Measurements from ENCODE around the gene SLC4A8. TPM values are rescaled to one million over a fixed set of nuclear protein-coding genes. Genes with fewer than 3 reads are reported as not detected.

SLC4A8 gene
- total RNA-seq, 3 donors from 2014 or later (not counting 1 experiment from before 2014, with no cell fraction given), result 9.8 to 19.2 (median 13.6) TPM

DNA sequence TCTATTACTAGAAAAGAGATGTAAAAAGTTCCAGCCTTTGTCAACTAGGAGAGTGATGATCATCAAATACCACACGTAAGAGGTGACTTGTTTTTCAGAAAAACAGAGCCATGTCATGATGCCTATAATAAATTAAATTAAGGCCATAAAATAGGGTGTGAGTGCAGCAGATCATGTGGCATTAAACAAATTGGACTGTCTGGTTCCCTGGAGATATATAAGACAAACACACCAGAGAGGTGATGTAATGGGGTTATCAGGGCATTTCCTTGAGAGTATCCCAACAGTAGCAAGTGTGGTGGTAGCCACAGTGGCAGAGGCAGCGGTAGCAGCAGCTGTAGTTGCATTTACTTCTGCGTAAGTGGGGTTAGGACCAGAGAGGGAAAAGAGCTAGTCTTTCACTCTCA, 18.8 kb upstream of the SLC4A8 start:
- Histone ChIP-seq H3K27ac (ENCODE audit: low read length) (no peak overlapping the region), H3K36me3 (ENCODE audit: control insufficient read depth, insufficient read depth, low read length) (no peaks in the 10 kb centered on the region), H3K9me3 (ENCODE audit: control insufficient read depth, insufficient read depth, low read length) (no peaks in the 10 kb centered on the region), H3K4me3 (ENCODE audit: low read length) (no peak overlapping the region), H3K4me1 (ENCODE audit: control insufficient read depth, insufficient read depth, low read length) (no peaks in the 10 kb centered on the region), H3K27me3 (ENCODE audit: control insufficient read depth, insufficient read depth, low read length) (no peaks in the 10 kb centered on the region)
- Mint-ChIP-seq H3K9me3 (no peaks in the 10 kb centered on the region), H3K27ac (no peak overlapping the region), H3K4me1 (no peaks in the 10 kb centered on the region), H3K4me3 (no peak overlapping the region), H3K27me3 (ENCODE audit: low read depth in 2 of 2) (no peaks in the 10 kb centered on the region), H3K36me3 (no peaks in the 10 kb centered on the region)
- DNase-seq (no peak), ATAC-seq (no peak)
- WGBS (ENCODE audit: insufficient coverage), result 100% methylated on average over 3 of the region's 3 CpGs
- intact Hi-C loops (cut with micrococcal nuclease), result no loop called here
- no peak for TF ChIP-seq CTCF (IDR thresholded peaks at IDR 0.05)

- no peaks in the 10 kb centered on the region for H3K27me3 ChIP-seq (ENCODE audit: control insufficient read depth, insufficient read depth, low read length)
- Mint-ChIP-seq H3K4me1 (no peaks in the 10 kb centered on the region), H3K4me3 (no peak overlapping the region), H3K27me3 (ENCODE audit: low read depth in 2 of 2) (no peaks in the 10 kb centered on the region), H3K27ac (no peak overlapping the region), H3K36me3 (no peaks in the 10 kb centered on the region), H3K9me3 (no peaks in the 10 kb centered on the region)
- H3K4me1 ChIP-seq (ENCODE audit: control insufficient read depth, insufficient read depth, low read length), result no peaks in the 10 kb centered on the region
- ATAC-seq (no peak), DNase-seq (no peak)
- H3K9me3 ChIP-seq (ENCODE audit: control insufficient read depth, insufficient read depth, low read length), result no peaks in the 10 kb centered on the region
- no peak overlapping the region for H3K4me3 ChIP-seq (ENCODE audit: low read length)
- TF ChIP-seq CTCF (IDR thresholded peaks at IDR 0.05), result no peak
- H3K27ac ChIP-seq (ENCODE audit: low read length), result no peak overlapping the region
- 86% methylated on average over 3 of the region's 3 CpGs for WGBS (ENCODE audit: insufficient coverage)
- intact Hi-C loops (cut with micrococcal nuclease), result no loop called here
- no peaks in the 10 kb centered on the region for H3K36me3 ChIP-seq (ENCODE audit: control insufficient read depth, insufficient read depth, low read length)
These were observed 18.3 kb upstream of the SLC4A8 start for GRCh38 chr12:51406290-51406689.

DNA sequence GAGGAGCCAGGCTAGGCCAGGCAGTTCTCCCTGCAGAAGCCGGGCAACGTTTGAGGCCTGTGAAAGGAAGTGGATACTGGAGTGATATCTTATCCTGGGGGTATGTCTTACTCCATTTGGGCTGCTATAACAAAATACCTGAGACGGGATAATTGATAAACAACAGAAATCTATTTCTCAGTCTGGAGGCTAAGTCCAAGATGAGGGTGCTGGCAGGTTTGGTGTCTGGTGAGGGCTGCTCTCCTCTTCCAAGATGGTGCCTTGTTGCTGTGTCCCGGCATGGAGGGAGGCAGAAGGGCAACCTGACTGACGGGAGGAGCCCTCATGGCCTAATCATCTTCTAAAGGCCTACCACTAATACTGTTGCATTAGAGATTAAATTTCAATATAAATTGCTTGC, 17.8 kb upstream of the SLC4A8 start:
- no peak overlapping the region for H3K27ac ChIP-seq (ENCODE audit: low read length)
- no peak for DNase-seq
- TF ChIP-seq CTCF (IDR thresholded peaks at IDR 0.05), result no peak
- Mint-ChIP-seq H3K4me3 (no peak overlapping the region), H3K27me3 (ENCODE audit: low read depth in 2 of 2) (no peaks in the 10 kb centered on the region), H3K9me3 (no peaks in the 10 kb centered on the region), H3K4me1 (no peaks in the 10 kb centered on the region), H3K36me3 (no peaks in the 10 kb centered on the region), H3K27ac (no peak overlapping the region)
- H3K9me3 ChIP-seq (ENCODE audit: control insufficient read depth, insufficient read depth, low read length), result no peaks in the 10 kb centered on the region
- H3K4me3 ChIP-seq (ENCODE audit: low read length), result no peak overlapping the region
- H3K4me1 ChIP-seq (ENCODE audit: control insufficient read depth, insufficient read depth, low read length), result no peaks in the 10 kb centered on the region
- no peaks in the 10 kb centered on the region for H3K27me3 ChIP-seq (ENCODE audit: control insufficient read depth, insufficient read depth, low read length)
- intact Hi-C loops (cut with micrococcal nuclease), result no loop called here
- no peak for ATAC-seq
- 91% methylated on average over 4 of the region's 5 CpGs for WGBS (ENCODE audit: insufficient coverage)
- no peaks in the 10 kb centered on the region for H3K36me3 ChIP-seq (ENCODE audit: control insufficient read depth, insufficient read depth, low read length)

- no peaks in the 10 kb centered on the region for H3K27me3 ChIP-seq (ENCODE audit: control insufficient read depth, insufficient read depth, low read length)
- no peak for TF ChIP-seq CTCF (IDR thresholded peaks at IDR 0.05)
- 59% methylated on average over 4 of the region's 4 CpGs for WGBS (ENCODE audit: insufficient coverage)
- Mint-ChIP-seq H3K27ac (no peak overlapping the region), H3K27me3 (ENCODE audit: low read depth in 2 of 2) (no peaks in the 10 kb centered on the region), H3K36me3 (no peaks in the 10 kb centered on the region), H3K4me1 (peaks cover 0 to under 1% of the 10 kb centered on the region in 2 donors), H3K9me3 (no peaks in the 10 kb centered on the region), H3K4me3 (no peak overlapping the region)
- intact Hi-C loops (cut with micrococcal nuclease), result no loop called here
- no peaks in the 10 kb centered on the region for H3K4me1 ChIP-seq (ENCODE audit: control insufficient read depth, insufficient read depth, low read length)
- ATAC-seq (no peak), DNase-seq (no peak)
- no peak overlapping the region for H3K4me3 ChIP-seq (ENCODE audit: low read length)
- no peaks in the 10 kb centered on the region for H3K36me3 ChIP-seq (ENCODE audit: control insufficient read depth, insufficient read depth, low read length)
- H3K27ac ChIP-seq (ENCODE audit: low read length), result no peak overlapping the region
- H3K9me3 ChIP-seq (ENCODE audit: control insufficient read depth, insufficient read depth, low read length), result no peaks in the 10 kb centered on the region
These were observed 17.0 kb upstream of the SLC4A8 start for GRCh38 chr12:51407604-51408003.

All from natural killer cell (primary cell).